GM12878 (cell line): ENCODE measurements around the gene BCL11A. TPM values are rescaled to one million over a fixed set of nuclear protein-coding genes. Genes with fewer than 3 reads are reported as not detected.

Experiments
- ATAC-seq: fragments of 200-7000 bp; cut with Tn5 transposase; 3 replicates; pipeline ENCODE4 v1.9.1; 2020; ENCODE audit warnings: mild to moderate bottlenecking, moderate library complexity
- BruUV-seq: library from RNA; stranded (reverse); fragments of 400-500 nt; replicated peaks from 2 replicates; lab custom pipeline; 2021; lab: Mats Ljungman, UMichigan
- CTCF ChIA-PET: fragments of 300-600 bp; sonication (Branson Sonifier 250); formaldehyde crosslinking; extraction: SDS; loops from one replicate; lab custom pipeline; 2021; ENCODE audit warnings: inconsistent platforms; lab: Yijun Ruan, JAX
- POLR2A ChIA-PET: fragments of 350-600 bp; formaldehyde crosslinking; extraction: SDS; loops from one replicate; lab custom pipeline; 2021; ENCODE audit warnings: inconsistent platforms; lab: Charles Lee
- RAD21 ChIA-PET: fragments of 300-600 bp; sonication (Branson Sonifier 250); formaldehyde crosslinking; loops from one replicate; lab custom pipeline; 2023; ENCODE audit warnings: antibody characterized with exemption; ENCODE audit not compliant: unreplicated experiment; lab: Charles Lee
- SMC1A ChIA-PET: fragments of 300-600 bp; sonication (Branson Sonifier 250); formaldehyde crosslinking; loops from one replicate; lab custom pipeline; 2023; ENCODE audit not compliant: unreplicated experiment, uncharacterized antibody; lab: Charles Lee
- DNase-seq: peaks from one replicate; pipeline ENCODE4 v3.0.0-alpha.2; 2011; ENCODE audit warnings: low read depth, low spot score
- FAIRE-seq: peaks from 3 replicates; lab custom pipeline; 2011; peaks lifted over from hg19 to GRCh38; lab: Jason Lieb, UNC
- H2AFZ ChIP-seq: 2 replicates; pipeline ENCODE4 v1.6.0; 2011; ENCODE audit warnings: low read depth, low read length, control low read depth; ENCODE audit not compliant: control insufficient read depth
- H3K27ac ChIP-seq: 2 replicates; pipeline ENCODE4 v1.5.1; 2011; ENCODE audit warnings: control low read depth; ENCODE audit not compliant: control insufficient read depth, insufficient read depth
- H3K27me3 ChIP-seq, 2 experiments: replicated peaks in 1 of 2; 2 replicates each; pipeline versions ENCODE4 v1.6.0 to v1.6.1; 2011; ENCODE audit warnings: low read length in 1 of 2; ENCODE audit not compliant: control insufficient read depth in 2 of 2, insufficient read depth in 2 of 2
- H3K36me3 ChIP-seq, 2 experiments: 2 replicates each; pipeline ENCODE4 v1.5.1; 2011; ENCODE audit warnings: low read length in 1 of 2; ENCODE audit not compliant: control insufficient read depth in 2 of 2, insufficient read depth in 2 of 2
- H3K4me1 ChIP-seq: 2 replicates; pipeline ENCODE4 v1.6.1; 2011; ENCODE audit warnings: mild to moderate bottlenecking, low read length, moderate library complexity, mixed read lengths; ENCODE audit not compliant: control insufficient read depth, insufficient read depth
- H3K4me2 ChIP-seq: 2 replicates; pipeline ENCODE4 v1.6.0; 2011; ENCODE audit warnings: control low read depth; ENCODE audit not compliant: control insufficient read depth, insufficient read depth
- H3K4me3 ChIP-seq: fragments of 200-600 bp; sonication (generic); 2 replicates; pipeline ENCODE4 v1.5.1; 2016
- H3K79me2 ChIP-seq: 2 replicates; pipeline ENCODE4 v1.6.0; 2011; ENCODE audit warnings: low read length; ENCODE audit not compliant: control insufficient read depth, insufficient read depth
- H3K9ac ChIP-seq: 2 replicates; pipeline ENCODE4 v1.8.0; 2011; ENCODE audit warnings: low read length, control low read depth, mixed read lengths; ENCODE audit not compliant: control insufficient read depth, insufficient read depth
- H3K9me3 ChIP-seq: replicated peaks from 3 replicates; pipeline ENCODE4 v1.5.1; 2011; ENCODE audit warnings: mild to moderate bottlenecking, low read length; ENCODE audit not compliant: control insufficient read depth, insufficient read depth
- H4K20me1 ChIP-seq: 2 replicates; pipeline ENCODE4 v1.6.0; 2011; ENCODE audit not compliant: control insufficient read depth, insufficient read depth
- BHLHE40 ChIP-seq, 2 experiments: fragments of 450-650 bp in 1 of 2; IDR thresholded peaks; 2 replicates each; pipeline ENCODE4 v1.6.1; 2011 to 2017; ENCODE audit warnings: low read depth in 2 of 2, borderline replicate concordance in 1 of 2, improper control_type of control experiment in 1 of 2, low read length in 1 of 2, mild to moderate bottlenecking in 1 of 2
- HSF1 ChIP-seq: fragments of 150-350 bp; IDR thresholded peaks from 2 replicates; pipeline ENCODE4 v1.6.1; 2014; ENCODE audit warnings: mild to moderate bottlenecking, low read depth, low read length
- IKZF1 ChIP-seq: fragments of 450-650 bp; conservative IDR thresholded peaks from 2 replicates; pipeline ENCODE4 v1.6.1; 2017; ENCODE audit warnings: antibody characterized with exemption, mild to moderate bottlenecking
- NRF1 ChIP-seq: conservative IDR thresholded peaks from 2 replicates; pipeline ENCODE4 v1.6.1; 2011; ENCODE audit warnings: mild to moderate bottlenecking, low read depth, low read length, improper control_type of control experiment
- PAX5 ChIP-seq: IDR thresholded peaks from 2 replicates; pipeline ENCODE4 v1.6.1; 2011; ENCODE audit warnings: low read depth, low read length, borderline replicate concordance
- PAX8 ChIP-seq: fragments of 450-650 bp; IDR thresholded peaks from 2 replicates; pipeline ENCODE4 v1.6.1; 2017; ENCODE audit warnings: mild to moderate bottlenecking, moderate library complexity
- SKIL ChIP-seq: fragments of 450-650 bp; IDR thresholded peaks from 2 replicates; pipeline ENCODE4 v1.6.1; 2017; ENCODE audit warnings: mild to moderate bottlenecking, low read depth, inconsistent platforms; ENCODE audit not compliant: poor library complexity, severe bottlenecking
- SMC3 ChIP-seq: IDR thresholded peaks from 2 replicates; pipeline ENCODE4 v1.6.1; 2011; ENCODE audit warnings: low read length, improper control_type of control experiment, borderline replicate concordance
- SRF ChIP-seq, 2 experiments: IDR thresholded peaks; 2 replicates each; pipeline ENCODE4 v1.6.1; 2011; ENCODE audit warnings: low read depth in 2 of 2, low read length in 2 of 2, mild to moderate bottlenecking in 1 of 2, moderate library complexity in 1 of 2
- USF1 ChIP-seq: IDR thresholded peaks from 2 replicates; pipeline ENCODE4 v1.6.1; 2011; ENCODE audit warnings: borderline replicate concordance, low read depth, mild to moderate bottlenecking, moderate library complexity, mixed read lengths, low read length; ENCODE audit not compliant: insufficient read depth; ENCODE audit errors: extremely low read length
- YBX1 ChIP-seq: fragments of 450-650 bp; IDR thresholded peaks from 2 replicates; pipeline ENCODE4 v1.6.1; 2016; ENCODE audit warnings: antibody characterized with exemption
- ZBTB33 ChIP-seq: fragments of 450-650 bp; IDR thresholded peaks from 2 replicates; pipeline ENCODE4 v1.6.1; 2017; ENCODE audit warnings: mild to moderate bottlenecking
- WGBS: methylation state at CpG from one replicate; pipeline ENCODE4 v1.1.6; 2016; ENCODE audit warnings: low lambda C conversion rate; ENCODE audit not compliant: insufficient replicate concordance, insufficient coverage; ENCODE audit errors: missing lambda C conversion rate; 5-methylcytosine and 5-hydroxymethylcytosine counted together
- in situ Hi-C: fragments of 300-500 bp; cut with MboI; formaldehyde crosslinking; loops from 9 replicates; pipeline ENCODE4 v1.14.3; 2018; ENCODE audit warnings: mixed read lengths
- intact Hi-C: fragments of 100-400 bp; cut with micrococcal nuclease; formaldehyde crosslinking; loops from one replicate; pipeline ENCODE4 v1.14.2; 2022; ENCODE audit not compliant: unreplicated experiment
- polyA plus RNA-seq, 11 experiments: library from polyadenylated mRNA; depleted of rRNA in 4 of 11; unstranded in 6 of 11; stranded (reverse) in 5 of 11; fragments of >200 nt; fragmentation: Nextera tagmentation in 4 of 11; fragmentation: Illumina TruSeq in 1 of 11; extraction: Ambion mirVana in 4 of 11; extraction: Trizol in 1 of 11; gene quantifications; 1 replicate in 1 of 11; 2 replicates in 10 of 11; pipeline versions ENCODE4 v1.2.1 to v1.2.3, GENCODE V29; 2011 to 2016; ENCODE audit warnings: inconsistent platforms in 2 of 11, missing spikeins in 2 of 11, low read depth in 1 of 11
- total RNA-seq, 4 experiments: library from RNA; depleted of rRNA in 3 of 4; stranded (reverse); fragments of >200 nt in 3 of 4; fragmentation: Illumina TruSeq in 1 of 4; extraction: Trizol in 1 of 4; gene quantifications; 2 replicates each; pipeline versions ENCODE4 v1.2.1 to v1.2.3, GENCODE V29; 2013 to 2021

The BCL11A gene
- total and polyA plus RNA-seq, 10 of the 15 experiments (the other 5 are each of a cell fraction or from before 2014, with no cell fraction given): 7.5 to 26.6 (median 11.1) TPM; not detected in 1

GRCh38 chr2:60438653-60439052, 114.8 kb downstream of the BCL11A start:
- H3K9ac ChIP-seq: peak overlapping the region; percentile 59; the same call in 1 of the 2 replicates
- BruUV-seq: no TSS peak
- WGBS: 99% methylated on average over 6 of the region's 6 CpGs
- peak overlapping the region; percentile 86 for H3K4me2 ChIP-seq
- ChIA-PET SMC1A (interaction anchor here (0.6 to 2.0 kb wide), 8 partner anchors 9 to 102 kb away, joined by 3 to 11 read pairs (median 4); no protein-coding TSS in a partner anchor), POLR2A (no interaction called here), RAD21 (interaction anchor here (1.6 to 1.7 kb wide), 2 partner anchors 77 to 111 kb away, joined by 7 to 8 read pairs; no protein-coding TSS in a partner anchor), CTCF (interaction anchor here (0.8 to 1.5 kb wide), 2 partner anchors 9 to 79 kb away, joined by 3 to 4 read pairs; no protein-coding TSS in a partner anchor)
- no peak overlapping the region for H2AFZ ChIP-seq
- no peaks in the 10 kb centered on the region for H3K27me3 ChIP-seq
- no peak for DNase-seq
- no peaks in the 10 kb centered on the region for H3K79me2 ChIP-seq
- H3K9me3 ChIP-seq: no peaks in the 10 kb centered on the region
- peaks cover 26% of the 10 kb centered on the region for H3K4me1 ChIP-seq
- no peaks in the 10 kb centered on the region for H3K36me3 ChIP-seq
- H4K20me1 ChIP-seq: no peaks in the 10 kb centered on the region
- ATAC-seq: no peak
- FAIRE-seq: no peak
- no peak overlapping the region for H3K4me3 ChIP-seq
- intact Hi-C loops (loop anchor here (1.0 to 5.0 kb wide), 6 partner anchors 24 to 126 kb away; no protein-coding TSS in a partner anchor), in situ Hi-C loops (no loop called here)
- H3K27ac ChIP-seq: peak overlapping the region; percentile 94
- TF ChIP-seq PAX8 (no peak), HSF1 (no peak), YBX1 (no peak), SMC3 (no peak), IKZF1 (no peak), NRF1 (no peak), SRF (IDR thresholded peaks at IDR 0.05; ENCODE audit: low read depth in 2 of 2, low read length in 2 of 2) (no peak), ZBTB33 (no peak), BHLHE40 (IDR thresholded peaks at IDR 0.05; ENCODE audit: borderline replicate concordance in 1 of 2, low read depth in 2 of 2, low read length in 1 of 2) (no peak), PAX5 (no peak), SKIL (no peak), USF1 (no peak)
